Measurements from ENCODE around the gene LRRC23.

LRRC23 gene

DNA sequence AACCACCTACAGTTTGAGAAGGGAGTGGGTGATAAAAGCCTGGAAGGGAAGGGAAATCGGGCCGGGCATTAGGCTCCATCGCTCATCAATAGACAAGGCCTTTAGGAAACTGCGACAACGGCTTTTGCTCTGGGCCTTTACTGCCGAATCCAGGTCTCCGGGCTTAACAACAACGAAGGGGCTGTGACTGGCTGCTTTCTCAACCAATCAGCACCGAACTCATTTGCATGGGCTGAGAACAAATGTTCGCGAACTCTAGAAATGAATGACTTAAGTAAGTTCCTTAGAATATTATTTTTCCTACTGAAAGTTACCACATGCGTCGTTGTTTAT lies 38.7 kb downstream of the LRRC23 start:
- DNase-seq (ENCODE audit: low read depth in 1 of 2, low spot score in 1 of 2): peak in 1 of 2 donors; percentile 80

DNA sequence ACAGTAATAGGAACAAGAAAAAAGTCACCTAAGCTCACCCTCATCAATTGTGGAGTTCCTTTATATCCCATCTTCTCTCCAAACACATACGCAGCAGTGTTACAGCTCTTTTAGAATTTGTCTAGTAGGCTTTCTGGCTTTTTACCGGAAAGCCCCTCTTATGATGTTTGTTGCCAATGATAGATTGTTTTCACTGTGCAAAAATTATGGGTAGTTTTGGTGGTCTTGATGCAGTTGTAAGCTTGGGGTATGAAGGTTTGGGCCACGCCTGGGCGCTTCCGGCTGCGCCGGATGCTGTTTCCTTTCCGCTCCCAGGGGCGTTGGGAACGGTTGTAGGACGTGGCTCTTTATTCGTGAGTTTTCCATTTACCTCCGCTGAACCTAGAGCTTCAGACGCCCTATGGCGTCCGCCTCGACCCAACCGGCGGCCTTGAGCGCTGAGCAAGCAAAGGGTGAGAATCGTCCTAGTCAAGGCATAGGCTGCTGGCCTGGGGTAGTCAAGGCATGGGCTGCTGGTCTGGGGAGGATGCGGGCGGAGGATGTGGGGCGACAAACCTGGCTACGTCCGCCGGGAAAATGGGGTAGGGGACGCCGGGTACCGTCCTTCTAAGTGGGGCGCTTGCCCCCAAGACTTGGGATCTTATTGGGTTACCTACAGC lies 39.2 kb downstream of the LRRC23 start, which contains the start of the genes C12orf57 and RNU7-1:
C12orf57 (plus strand) TSS at position 301 of the 659 bp plus-strand sequence; CDS start at position 401, 100 bp downstream.
RNU7-1 (plus strand) TSS at position 95 of the 659 bp plus-strand sequence.
- peak in 1 of 2 donors; percentile 78 for DNase-seq (ENCODE audit: low read depth in 1 of 2, low spot score in 1 of 2)

DNA sequence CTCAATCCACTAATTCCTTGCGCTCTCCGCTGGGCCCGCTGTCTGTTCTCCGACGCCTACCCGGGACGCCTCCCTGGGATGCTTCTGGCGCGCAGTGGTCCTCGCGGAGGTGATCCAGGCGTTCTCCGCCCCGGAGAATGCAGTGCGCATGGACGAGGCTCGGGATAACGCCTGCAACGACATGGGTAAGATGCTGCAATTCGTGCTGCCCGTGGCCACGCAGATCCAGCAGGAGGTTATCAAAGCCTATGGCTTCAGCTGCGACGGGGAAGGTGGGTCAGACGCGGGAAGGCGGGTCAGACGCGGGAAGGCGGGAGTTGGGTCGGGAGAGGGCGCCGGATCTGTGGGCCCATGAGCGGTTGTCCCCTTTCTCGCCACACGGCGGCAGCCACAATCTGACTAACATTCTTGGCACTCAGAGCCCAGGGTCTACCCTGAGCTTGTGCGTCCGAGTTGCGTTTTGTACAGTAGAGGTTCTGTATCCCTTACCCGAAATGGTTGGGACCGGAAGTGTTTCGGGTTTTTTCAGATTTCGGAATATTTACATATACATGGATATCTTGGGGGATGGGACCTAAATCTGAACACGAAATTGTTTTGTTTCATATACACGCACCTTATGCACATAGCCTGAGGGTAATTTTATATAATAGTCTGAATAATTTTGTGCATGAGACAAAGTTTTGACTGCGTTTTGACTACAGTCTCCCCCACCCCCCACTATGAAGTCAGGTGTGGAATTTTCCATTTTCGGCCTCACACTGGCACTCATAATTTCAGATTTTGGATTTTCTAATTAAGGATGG lies 40.0 kb downstream of the LRRC23 start:
- peak; percentile 73 to 88 for DNase-seq (ENCODE audit: low read depth in 1 of 2, low spot score in 1 of 2)

DNA sequence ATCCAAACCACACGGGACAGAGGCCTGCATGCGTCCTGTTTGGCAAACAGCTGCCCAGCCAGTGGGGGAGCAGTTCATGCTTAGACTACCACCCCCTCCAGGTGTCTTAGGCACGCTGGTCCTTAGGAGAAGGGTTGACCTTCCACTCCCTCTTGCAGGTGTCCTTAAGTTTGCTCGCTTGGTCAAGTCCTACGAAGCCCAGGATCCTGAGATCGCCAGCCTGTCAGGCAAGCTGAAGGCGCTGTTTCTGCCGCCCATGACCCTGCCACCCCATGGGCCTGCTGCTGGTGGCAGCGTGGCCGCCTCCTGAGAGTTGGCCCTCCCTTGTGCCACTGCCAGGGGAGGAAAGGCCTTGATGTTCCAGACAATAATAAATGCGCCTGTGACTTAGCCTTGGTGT lies 41.0 kb downstream of the LRRC23 start:
- no peak for DNase-seq (ENCODE audit: low read depth in 1 of 2, low spot score in 1 of 2)

DNA sequence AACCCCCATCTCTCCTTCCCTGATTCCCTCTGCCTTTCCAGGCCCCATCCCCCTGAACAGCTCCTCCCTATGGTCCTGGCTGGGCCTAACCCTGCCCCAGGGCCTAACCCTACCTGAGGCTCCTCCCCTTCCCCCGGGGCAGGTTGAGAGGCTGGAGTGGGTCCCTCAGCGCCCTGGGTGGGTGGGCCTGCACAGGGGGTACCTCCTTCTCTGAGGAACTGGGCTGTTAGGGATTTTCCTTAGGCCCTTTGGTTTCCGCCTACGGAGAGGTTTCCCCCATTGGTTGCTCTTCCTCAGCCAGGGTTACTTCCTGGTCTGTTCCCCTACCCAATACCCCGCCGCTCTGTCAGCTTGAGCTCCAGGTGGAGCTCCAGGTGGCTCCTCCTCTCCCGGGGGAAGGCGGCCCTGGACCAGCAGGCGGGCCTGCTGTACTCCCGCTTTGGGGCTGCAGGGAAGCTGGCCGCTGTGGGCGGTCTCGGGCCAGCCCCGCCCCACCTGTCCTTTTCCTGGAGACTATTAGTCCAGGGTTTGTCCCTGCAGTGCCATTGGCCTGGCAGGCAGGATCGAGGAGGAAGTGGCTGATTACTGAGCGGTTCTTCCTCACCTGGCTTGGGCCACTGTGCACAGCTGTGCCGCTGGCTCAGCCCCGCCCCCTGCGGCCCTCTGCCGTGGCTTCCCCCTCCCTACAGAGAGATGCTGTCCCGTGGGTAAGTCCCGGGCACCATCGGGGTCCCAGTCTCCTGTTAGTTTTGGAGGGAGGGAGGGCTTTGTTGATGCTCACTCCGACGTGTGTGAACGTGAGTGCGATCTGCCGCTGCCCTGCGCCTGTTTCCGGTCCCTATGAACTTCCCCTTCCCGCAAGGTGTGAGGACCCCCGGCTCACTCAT lies 41.7 kb downstream of the LRRC23 start:
- DNase-seq (ENCODE audit: low read depth in 1 of 2, low spot score in 1 of 2): no peak

DNA sequence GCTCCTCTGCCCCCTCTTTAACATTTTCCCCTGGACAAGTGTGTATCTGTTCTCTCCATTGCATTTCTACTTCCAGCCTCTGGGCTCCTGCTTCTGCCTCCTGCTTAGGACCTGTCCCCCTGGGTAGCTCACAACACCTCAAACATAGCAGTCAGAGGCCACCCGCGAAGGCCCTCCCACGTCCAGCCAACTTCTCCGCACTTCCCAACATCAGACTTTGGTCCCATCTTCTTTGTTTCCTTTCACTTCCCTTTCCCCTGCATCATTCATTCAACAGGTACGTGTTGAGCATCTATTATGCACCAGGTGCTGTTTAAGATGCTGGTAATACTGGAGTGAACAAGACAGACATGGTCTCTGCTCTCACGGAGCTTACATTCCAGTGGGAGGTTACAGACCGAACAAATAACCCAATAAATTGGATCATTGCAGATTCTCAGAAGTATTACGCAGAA lies 42.3 kb downstream of the LRRC23 start:
- no peak for DNase-seq (ENCODE audit: low read depth in 1 of 2, low spot score in 1 of 2)

DNA sequence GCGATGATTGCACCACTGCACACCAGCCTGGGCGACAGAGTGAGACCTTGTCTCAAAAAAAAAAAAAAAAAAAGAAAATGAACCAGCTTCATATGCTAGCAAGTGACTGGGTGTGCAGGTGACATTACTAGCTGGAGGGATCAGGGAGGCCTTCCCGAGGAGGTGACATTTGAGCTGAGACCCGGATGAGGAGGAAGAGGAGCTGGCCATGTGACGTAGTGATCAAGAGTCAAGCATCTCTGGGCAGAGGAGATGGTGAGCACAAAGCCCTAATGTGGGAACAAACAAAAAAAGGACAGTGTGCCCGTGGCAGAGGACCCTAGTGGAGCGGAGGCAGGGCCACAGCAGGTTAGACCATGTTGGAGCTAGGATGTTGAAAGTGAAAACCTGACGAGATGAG lies 43.0 kb downstream of the LRRC23 start:
- no peak for DNase-seq (ENCODE audit: low read depth in 1 of 2, low spot score in 1 of 2)

DNA sequence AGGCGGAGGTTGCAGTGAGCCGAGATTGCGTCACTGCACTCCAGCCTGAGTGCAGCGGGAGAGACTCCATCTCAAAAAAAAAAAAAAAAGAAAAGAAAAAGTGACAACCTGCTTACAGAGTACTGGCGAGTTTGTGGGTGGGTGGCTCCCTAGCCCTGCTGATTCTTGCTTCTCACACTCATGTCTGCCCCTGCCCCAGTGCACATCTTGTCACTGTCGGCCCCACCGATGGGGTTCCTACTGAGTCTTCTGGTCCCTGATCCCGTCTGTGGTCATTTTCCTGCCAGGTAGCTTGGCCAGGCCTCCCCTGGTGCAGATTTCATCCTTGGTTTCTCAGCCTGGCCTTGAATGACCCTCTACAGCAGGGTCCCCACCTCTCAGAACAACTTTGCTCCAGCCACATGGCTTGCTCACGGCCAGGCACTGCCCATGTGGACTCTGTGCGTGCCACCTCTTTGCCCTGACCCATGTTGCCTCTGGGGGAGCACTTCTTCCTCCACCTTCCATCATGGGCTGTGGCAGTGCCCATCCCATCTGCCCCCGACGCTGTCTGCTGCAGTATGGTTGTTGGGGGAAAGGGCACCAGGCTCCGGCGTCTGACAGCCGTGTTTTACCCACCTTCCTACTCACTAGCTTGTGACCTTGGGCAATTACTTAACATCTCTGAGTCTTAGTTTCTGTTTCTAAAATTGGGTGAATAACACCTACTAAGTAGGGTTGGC lies 44.4 kb downstream of the LRRC23 start:
- DNase-seq (ENCODE audit: low read depth in 1 of 2, low spot score in 1 of 2): no peak

DNA sequence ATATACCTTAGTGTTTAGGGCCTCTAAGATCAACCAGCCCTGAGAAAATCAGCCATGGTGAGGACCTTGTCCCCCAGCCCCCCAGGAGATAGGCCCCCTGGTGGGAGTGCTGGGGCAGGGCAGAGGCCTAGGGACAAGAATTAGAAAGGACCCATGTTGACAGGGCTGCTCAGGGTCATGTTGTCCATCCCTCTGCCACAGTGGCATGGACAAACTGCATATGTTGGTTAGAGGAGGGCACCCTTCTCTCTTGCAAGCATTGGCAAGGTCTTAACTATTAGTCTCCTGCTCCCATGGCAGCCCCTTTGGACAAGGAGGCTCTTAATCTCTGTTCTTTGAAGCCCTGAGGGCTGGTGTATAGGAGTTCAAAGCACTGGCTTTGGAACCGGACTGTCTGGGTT lies 45.8 kb downstream of the LRRC23 start:
- no peak for DNase-seq (ENCODE audit: low read depth in 1 of 2, low spot score in 1 of 2)

DNA sequence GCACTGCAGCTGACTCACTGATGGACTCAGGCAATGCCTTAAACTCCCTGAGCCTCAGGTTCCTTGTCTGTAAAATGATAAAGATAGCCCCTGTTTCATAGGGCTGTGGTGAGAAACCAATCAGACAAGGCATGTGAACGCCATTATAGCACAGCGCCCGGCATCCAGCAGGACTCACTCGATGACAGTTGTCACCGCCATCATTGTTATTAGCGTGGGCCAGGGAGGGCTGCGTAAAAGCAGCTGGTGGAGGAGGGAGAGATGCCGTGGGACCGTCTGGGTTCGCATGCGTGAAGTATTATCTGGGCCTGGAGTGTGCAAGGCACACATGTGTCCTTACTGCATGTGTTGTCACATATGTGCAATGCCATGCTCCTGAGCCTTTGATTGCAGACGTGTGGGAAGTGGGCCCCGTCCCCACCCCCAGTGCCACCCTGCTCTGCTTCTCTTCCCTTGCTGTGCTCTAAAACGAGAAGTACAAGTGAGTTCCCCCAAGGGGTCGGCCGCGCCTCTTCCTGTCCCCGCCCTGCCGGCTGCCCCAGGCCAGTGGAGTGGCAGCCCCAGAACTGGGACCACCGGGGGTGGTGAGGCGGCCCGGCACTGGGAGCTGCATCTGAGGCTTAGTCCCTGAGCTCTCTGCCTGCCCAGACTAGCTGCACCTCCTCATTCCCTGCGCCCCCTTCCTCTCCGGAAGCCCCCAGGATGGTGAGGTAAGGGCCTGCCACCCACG lies 46.4 kb downstream of the LRRC23 start, which contains the start of gene PTPN6:
PTPN6 (plus strand) TSS at position 546 of the 730 bp plus-strand sequence; CDS start at position 703, 157 bp downstream.
- DNase-seq (ENCODE audit: low read depth in 1 of 2, low spot score in 1 of 2): no peak

DNA sequence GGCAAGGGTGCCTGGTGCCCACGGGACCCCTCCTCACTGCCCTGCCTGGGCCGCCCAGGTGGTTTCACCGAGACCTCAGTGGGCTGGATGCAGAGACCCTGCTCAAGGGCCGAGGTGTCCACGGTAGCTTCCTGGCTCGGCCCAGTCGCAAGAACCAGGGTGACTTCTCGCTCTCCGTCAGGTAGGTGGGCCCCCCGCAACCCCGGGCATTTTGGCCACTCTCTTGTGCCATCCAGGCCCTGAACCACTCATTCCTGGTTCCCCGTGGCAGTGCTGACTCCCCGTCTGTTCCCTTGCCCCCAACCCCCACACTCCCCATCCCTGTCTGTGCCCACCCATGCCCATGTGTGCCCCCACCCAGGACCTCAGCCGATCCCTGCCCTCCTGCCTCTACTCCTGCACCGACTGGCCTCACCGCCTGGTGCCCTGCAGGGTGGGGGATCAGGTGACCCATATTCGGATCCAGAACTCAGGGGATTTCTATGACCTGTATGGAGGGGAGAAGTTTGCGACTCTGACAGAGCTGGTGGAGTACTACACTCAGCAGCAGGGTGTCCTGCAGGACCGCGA lies 47.0 kb downstream of the LRRC23 start:
- no peak for DNase-seq (ENCODE audit: low read depth in 1 of 2, low spot score in 1 of 2)

DNA sequence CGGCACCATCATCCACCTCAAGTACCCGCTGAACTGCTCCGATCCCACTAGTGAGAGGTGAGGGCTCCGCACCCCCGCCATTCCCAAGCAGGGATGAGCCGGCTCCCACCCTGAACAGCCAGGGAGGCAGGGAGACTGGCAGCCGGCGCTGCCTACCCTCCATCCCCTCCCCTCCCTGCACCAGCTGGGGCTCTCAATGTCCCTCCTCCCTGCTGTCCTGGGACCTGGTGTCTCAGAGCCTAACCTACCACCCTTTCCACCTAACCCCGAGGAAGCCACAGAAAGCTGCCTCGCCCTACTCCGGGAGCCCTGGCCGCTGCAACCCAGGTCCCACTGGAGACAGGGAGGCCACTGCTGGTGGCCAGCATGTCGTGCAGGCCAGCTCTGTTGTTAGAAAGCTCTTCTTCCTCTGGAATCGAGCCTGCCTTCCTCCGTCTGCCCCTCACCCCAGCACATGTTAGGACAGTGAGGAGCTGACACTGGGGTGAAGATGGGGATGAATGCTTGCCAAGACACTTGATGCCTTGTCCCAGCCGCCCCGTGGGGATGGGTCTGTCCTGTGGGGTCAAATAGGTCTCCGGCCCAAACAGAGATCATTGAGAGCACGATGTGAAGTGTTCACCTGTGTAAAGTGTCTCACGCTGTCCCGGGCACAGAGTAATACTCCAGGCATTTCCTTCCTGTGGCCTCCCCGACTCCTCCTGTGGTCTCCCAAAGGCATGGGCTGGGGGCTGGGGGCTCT lies 47.7 kb downstream of the LRRC23 start:
- DNase-seq (ENCODE audit: low read depth in 1 of 2, low spot score in 1 of 2): no peak

DNA sequence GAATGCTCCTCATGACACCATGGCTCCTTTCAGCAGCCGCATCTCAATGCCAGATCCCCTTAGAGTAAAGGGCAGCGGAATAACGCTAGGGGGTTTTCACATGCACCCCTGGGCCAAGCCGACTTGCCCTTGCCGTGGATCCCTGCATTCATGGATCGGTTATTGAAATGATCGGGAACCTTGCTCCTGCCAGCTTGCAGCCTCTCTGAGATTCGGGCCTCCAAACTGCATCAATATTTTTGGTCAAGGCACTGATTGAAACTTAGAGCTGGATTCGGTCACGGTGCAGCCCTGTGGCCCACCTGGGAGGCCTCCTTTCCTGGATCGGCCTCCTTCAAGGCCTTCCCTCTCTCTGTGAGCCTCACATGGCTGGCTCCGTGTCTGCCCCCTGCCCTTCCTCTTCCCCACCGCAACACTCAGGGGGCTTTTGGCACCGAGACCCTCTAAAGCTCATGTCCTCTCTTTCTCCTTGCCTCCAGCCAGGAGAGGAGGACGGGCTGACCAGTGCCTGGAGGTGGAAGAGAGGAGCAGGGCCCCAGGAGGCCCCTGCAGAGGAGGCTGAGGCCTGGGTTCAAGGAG lies 48.3 kb downstream of the LRRC23 start:
- no peak for DNase-seq (ENCODE audit: low read depth in 1 of 2, low spot score in 1 of 2)

DNA sequence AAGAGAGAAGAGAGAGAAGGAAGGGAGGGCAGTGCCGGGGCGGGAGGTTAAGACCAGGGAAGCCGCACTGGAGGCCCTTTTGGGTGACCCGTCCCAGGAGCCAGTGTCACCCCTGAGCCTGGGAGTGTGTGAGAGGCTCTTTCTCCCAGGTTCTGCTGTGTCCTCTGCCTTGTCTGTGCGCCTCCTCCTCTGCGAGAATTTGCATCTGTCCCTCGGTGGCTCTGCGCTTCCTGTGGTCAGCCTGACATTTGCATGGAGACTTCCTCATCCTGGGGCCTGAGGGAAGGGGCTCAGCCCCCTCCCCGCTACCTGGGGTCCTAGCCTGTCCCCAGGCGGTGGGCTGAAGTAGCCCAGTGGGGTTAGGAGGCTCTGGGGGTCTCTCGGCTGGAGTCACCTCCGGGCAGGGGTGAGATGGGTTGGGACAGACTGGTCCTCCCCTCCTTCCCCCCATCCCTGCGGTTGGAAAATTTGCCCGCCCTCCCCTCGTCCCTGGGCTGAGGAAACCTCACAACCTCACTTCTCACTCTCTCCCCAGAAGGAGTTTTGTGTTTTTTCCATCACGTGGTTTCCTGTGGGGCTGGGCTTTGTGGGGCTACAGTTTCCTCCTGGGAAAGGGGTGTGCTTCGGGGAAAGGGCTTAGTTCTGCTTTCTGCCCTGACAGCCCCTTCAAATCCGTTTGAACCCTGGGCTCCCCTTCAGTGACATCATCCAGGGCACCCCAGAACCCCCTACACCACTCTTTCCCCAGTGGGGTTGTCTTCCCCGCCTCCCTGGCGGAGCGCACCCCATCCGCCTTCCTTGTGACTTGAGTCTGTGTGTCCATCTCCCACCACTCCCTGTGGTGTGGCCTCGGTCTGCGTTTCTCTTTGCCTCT lies 49.1 kb downstream of the LRRC23 start:
- peak in 1 of 2 donors; percentile 85 for DNase-seq (ENCODE audit: low read depth in 1 of 2, low spot score in 1 of 2)

DNA sequence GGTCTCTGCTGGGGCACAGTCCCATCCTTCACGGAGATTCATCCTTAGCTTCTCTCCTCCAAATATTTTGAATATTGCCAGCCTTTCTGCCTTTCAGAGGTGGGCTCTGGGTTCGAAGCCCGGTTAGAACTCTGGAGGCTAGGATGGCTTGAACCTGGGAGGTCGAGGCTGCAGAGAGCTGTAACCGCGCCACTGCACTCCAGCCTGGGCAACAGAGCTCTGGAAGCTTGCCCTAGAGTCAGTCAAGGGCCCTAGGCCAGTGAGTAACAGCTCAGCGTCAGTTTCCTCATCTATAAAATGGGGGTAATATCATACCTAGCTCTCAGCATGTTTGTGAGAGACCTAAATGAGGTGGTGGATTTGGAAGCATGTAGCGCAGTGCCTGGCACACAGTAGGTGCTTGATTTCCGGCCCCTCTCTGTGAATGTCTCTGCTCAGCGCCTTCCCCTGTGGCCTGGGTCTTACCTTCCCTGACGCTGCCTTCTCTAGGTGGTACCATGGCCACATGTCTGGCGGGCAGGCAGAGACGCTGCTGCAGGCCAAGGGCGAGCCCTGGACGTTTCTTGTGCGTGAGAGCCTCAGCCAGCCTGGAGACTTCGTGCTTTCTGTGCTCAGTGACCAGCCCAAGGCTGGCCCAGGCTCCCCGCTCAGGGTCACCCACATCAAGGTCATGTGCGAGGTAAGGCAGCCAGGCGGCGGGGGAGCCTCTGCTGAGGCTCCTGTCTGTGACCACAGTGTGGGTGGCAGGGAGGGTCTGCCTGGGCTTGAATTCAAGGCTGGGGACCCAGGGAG lies 49.9 kb downstream of the LRRC23 start:
- DNase-seq (ENCODE audit: low read depth in 1 of 2, low spot score in 1 of 2): no peak

DNA sequence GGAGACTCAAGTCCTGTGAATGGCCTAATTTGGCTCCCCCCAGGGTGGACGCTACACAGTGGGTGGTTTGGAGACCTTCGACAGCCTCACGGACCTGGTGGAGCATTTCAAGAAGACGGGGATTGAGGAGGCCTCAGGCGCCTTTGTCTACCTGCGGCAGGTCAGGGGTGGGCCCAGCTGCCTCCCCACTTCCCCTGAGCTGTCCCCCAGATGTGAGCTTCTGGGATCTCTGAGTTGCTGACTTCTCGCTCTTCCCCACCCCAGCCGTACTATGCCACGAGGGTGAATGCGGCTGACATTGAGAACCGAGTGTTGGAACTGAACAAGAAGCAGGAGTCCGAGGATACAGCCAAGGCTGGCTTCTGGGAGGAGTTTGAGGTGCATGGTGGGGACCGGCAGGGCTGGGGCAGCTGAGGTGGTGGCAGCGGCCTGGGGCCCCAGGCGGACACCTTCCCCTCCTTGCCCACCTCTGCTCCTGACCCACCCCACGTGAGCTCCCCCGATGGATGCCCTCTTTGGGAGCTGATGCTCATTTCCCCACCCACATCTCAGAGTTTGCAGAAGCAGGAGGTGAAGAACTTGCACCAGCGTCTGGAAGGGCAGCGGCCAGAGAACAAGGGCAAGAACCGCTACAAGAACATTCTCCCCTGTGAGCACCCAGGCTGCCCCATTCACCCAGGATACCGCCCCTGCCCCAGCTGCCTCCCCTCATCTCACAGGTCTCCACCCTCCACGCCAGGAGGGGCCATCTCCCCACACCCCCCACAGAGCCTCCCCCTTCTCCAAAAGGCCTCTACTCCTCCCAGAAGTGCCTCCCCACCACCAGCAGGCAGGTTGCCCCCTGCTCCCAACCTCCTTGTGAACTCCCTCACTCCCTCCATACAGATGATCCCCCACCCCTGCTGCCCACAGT lies 50.7 kb downstream of the LRRC23 start:
- DNase-seq (ENCODE audit: low read depth in 1 of 2, low spot score in 1 of 2): no peak
